ENCODE measurements around the gene FANCC.

FANCC gene

DNA sequence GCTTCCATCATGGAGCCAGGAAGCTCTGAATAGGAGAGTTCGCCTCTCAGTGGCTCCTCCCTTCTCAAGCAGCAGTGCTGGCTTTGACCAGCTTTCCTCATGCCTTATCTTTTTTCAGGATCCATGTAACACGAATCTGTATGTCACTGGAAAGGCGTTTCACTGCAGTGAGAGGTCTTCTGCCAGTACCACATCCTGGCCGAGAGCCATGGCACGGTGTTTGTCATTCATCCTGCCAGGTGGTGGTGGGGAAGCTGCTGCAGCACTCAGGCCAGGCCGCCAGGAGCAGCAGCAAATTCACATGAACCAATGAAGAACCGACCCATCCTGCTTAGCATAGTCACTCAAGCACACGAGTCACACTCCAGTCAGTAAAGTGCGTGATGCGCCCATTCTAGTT is 179.0 kb downstream of the FANCC start:
- DNase-seq, result peak; percentile 93

DNA sequence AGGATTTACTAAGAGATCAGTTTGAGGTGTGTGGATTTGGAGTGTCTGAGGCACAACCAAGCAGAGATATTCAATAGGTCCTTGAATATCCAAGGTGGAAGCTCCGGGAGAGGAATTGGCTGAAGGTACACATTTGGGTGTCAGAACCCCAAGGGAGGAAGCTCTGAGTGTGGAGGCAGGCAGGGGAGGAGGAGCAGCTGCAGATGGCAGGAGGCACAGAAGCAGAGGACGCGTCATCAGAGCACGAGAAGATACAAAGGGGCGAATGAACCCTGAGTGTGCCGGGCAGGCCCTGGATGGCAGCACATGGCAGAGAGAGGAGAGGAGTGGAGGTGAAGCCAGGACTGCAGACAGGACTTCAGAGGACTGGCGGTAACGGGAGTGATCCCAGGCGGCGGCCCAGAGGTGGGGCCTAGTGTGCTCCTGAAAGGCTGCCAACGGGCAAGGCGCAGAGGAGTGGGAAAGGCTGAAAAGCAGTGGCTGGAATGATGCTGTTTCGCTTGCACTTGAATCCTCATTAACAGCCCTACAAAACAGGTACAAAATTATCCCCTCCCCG is 179.8 kb downstream of the FANCC start:
- peak; percentile 54 for DNase-seq

DNA sequence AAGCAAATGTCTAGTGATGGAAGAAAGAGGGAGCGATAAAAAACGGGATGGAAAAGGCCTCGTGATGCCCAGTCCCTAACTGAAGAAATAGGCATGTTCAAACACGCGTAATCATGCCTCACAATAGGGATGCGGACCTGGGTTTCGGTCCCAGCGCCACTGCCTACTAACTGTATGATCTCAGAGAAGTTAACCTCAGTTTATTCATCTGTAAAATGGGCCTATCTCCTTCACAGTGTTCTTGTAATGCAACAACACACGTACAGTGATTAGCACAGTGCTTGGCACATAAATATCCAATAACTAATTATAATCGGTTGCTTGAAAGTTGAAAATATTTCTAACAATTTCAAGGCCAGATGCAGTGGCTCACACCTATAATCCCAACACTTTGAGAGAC is 181.8 kb downstream of the FANCC start:
- DNase-seq, result no peak

DNA sequence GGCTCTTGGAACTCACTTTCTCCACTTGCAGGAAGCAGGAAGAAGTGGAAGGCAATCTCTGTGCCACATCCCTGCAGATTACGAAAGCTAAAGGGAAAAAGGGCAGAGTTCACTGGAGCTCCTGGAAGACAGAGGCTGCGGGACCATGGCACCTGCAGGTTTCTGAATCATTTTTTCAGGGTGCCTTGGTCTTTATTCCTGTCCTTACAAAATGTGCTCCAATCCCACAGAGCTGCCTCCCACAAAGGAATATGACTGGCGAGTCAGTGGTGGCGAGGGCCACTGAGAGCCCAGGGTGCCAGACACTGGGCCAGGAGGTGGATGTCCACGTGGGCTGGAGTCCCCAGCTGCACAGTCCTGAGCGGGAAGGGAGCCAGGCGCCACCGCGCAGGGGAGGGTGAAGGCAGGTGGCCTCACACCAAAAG is 183.0 kb downstream of the FANCC start:
- no peak for DNase-seq

DNA sequence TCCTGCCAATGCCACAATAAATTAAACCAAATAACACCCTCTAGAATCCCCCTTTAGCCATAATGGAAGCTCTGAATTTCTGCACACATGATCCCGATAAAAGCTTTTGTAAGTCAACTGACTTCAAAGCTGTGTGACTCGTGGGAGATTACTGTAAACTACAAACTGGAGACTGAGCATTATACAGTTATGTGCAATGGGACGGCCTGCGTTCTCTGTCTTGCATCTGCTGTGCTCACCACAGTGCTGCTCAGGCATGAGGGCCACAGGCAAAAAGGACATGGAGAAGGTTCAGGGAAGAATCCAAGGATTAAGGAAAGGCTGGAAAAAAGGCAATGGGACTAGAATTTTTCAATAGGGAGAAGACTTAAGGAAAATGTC is 184.2 kb downstream of the FANCC start:
- no peak for DNase-seq

DNA sequence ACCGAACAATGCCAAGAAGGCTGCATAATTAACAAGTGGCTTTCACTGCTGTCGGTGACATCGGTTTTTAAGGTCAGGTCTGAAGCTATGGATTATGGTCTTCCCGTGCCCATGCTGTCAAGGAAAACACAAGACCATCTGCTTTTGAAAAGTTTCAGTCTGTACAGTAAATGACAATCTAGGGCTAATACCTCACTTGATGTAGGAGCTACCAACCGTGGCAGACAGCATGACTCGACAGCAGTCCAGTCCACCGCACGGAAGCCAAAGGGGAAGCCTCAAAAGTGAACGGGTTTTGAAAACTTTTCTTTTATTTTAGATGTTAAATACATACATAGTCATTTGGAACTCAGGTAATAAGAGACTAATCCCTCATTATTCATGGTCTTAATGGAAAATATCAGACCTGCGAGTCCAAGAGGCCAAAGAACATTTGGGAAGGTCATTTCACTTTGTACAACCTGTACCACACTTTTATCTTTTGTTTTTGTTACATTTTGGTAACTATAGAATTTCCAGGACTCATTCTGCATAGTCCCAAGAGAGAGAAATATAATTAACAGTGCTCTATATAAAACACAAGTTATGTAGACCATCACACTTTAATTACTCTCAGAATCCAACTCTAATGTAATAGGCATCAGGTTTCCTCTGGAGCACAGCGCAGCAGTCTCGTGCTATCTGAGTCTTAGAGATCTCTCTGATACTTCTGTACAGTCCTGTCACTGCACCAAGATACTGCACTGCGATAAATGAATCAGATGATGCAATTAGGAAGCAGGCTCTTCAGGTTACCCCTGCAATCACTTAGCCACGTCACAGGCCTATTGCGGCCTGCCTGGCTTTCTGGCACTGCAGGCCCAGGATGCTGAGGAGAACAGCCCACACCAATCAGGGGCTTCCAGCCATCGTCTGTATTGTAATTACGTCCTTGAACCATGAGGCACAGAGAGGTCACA is 184.9 kb downstream of the FANCC start:
- DNase-seq, result no peak

DNA sequence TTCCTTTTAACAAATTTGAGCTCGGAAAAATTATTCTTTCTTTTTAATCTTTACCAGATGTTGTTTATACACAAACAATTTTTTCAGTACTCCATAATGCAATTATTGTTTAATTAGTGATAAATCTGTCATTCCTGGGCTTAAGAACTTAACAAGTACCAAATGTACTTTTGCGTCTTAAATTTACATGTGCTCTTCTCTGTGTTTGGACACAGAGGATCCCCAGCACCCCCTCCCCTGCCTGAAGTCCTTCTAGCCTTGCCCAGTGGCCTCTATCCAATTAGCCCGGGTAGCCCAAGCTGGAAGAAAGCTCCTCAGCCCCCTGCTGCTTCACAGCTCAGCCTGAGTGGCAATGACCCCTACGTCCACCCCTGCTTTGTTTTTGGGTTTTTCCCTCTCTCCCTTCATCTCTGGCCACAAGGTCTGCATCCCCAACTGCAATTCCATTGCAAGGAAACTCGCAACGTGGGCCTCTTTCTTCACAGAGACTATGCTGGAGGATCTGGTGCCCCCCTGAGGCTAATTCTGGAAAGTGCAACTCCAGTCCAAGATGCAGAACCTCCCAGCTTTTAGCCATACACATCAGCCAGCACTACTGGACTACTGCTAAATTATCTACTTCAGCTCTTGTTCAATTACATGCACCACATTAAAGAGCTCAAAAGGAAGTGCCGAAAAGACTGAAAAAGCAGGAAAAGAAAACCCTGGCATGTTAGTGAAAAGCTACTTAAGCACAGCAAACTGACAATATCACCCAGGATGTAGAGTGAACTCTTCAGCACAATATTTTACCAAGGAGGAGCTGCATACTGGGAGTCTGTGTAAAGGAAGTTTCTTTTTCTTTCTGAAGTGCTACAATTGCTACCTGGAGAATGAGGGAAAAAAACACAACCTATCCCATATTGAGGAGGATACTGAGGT is 186.2 kb downstream of the FANCC start:
- DNase-seq, result peak; percentile 9

DNA sequence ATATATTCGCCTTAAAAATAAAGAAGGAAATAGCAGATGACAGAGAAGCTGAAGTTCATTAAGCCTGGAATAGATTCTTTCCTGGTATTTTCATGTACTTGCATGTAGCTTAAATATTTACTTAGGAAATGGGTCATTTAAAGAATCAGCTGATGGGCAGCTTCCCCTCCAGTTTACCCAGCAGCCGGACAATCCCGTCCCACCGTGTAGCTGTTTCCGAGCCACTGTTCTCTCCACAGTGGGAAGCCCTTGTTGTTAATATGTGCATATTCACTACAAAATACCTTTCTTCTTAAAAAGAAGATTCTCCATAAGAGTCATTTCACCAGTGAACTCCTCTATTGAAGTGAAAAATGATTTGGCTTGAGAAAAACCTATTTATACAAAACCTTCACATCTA is 187.0 kb downstream of the FANCC start:
- DNase-seq, result no peak

DNA sequence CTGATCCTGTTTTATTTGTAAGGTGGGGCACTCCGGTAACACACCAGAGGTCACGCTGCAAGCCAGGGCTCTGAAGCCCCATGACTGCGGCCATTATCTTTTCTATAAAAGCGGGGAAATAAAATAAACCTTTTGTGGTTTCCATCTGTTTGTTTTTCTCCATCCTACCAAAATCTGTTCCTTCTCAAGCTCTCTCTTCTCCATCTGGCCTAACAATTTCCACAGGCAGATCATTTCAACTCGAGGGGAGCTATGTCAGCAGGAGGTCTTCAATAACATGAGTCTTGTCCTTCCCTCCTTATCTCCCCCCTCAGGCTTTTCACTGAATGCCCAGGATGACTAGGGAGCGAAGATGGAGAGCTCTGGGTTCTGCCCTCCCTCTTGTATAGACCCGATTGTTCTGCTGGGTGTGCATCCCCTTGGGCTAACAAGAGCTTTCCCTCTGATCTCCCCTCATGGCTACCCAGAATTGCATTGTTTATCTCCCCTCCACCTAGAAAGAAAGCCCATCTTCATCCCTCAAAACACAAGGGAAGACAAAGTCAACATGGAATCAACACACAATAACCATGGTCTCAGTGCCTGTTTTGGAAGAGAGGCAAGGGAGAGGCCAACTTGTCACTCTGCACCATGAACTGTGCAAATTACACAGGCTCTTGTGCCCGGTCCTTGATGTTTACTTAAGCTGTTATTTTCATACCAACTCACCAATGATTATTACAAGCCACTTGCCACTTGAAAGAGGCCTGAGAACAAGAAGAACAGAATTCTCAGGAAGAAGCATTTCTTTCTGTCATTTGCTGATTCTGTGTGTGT is 187.8 kb downstream of the FANCC start:
- DNase-seq, result peak; percentile 47

DNA sequence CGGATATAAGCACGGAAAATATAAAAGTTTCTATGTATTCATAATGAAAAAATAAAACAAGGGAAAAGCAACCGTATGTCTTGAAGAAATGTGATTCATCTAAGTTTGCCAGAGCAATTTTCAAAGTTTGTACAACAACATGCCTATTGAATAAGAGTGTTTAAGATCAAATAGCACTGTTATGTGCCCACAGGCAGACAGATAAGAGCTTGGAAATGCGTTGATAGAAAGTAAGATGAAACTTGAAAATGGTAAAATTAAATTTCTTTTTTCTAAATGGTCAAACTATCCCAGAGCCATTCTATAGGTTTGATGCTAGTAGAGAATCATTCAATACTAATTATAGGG is 189.4 kb downstream of the FANCC start:
- DNase-seq, result no peak

DNA sequence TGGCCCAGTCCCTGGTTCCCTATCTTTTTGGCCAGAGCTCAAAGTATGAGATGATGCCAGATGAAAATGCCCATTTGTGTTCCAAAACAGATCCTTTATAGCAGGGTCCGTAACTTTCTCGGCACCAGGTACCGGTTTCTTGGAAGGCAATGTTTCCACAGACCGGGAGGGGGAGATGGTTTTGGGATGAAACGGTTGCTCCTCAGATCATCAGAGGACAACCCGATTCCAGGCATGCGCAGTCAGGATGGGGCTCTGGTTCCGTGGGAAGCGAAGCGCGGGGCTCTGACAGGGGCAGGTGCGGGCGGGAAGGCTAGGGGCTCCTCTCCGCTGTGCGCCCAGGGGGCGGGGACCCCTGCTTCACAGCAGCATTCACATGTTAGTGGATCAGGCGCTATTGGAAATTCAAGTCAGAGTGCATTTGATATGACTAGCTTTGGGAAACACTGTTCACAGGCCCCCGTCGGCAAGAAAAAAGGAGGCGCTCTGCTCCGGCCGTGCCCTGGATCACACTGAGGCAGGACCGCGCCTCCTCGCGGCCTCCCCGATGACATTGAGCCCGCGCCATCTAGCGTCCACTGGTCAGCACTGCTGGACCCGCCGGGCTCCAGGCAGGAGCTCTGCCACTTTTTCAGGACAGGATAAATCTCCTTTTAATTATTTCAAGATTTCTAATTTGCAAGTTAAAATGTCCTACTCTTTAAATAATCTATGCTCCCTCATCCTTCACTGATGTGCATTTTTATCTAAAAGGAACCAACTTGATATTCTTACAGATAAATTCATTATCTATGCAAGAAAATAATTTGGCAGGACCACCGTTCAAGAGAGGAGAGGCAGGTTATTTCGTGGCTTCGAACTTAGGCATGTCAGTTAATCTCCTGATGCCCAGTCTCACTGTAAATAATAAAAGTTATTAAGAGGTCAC is 190.0 kb downstream of the FANCC start:
- DNase-seq, result peak; percentile 44

DNA sequence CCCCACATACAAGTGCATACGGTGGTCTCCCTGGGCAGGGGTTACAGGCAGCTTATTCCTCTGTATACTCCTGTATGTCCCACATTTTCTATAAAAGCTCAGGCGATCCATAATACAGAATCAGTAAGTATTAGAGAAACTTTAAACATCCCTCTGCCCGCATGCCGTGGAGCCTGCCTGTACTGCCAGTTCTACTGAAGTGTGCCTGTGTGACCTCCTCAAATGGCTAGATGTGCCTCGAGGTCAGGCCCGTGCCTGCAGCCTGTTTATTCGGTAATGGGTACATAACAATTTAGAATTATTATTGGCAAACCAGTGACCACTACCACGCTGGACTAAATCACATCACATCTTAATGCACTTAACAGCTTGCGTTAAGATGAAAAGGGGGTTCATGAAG is 190.8 kb downstream of the FANCC start:
- no peak for DNase-seq

DNA sequence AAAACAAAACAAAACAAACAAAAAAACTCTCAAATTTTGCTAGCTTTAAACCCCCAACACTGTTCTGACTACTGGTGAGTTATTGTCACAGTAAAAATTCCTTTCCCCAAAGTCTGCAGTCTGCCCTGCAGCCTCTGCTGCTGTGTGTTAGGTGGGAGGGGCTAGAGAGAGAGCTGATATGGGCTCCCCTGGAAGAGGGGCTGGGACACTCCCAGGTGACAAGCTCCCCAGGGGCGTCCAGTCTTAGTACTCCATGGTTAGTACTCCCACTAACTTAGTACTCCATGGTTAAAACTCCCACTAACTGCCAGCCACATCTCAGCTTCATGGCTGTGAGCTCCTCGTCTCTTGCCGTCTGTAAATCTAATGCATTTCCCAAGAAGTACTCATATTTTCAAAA is 191.9 kb downstream of the FANCC start:
- no peak for DNase-seq

DNA sequence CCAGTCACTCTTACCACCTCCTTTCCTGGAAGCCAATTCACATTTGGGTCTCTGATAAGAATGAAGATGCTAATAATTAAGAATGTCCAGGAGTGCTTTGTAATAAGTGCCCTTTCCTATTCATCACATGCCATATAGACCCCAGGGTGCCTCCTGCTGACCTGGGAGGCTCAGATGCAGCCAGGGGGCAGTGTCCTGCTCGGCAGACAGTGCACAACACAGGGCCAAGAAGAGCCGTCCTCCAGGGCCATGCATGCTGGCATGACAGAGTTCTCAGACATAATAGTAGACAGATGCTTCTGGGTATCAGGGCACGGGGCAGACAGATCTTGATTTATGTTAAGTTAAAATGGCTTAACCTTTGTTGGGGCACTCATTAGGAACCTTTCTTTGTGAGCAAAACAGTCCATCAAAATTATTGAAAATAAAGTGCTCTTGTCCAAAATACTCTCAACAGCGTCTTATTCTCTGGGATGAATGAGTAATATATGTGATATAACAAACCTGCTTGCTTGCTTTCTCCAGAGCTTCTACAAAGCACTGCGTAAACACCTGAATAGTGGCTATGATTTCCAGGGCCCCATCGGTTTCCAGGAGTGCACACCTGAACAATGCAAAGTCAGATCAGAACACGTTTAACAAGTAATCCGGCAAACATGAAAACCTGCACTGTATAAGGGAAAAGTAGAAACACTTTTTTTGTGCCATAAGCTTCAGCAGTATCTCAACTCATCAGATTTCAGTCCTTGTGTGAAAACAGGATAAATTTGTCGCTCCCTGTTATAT is 192.7 kb downstream of the FANCC start:
- peak; percentile 61 for DNase-seq

DNA sequence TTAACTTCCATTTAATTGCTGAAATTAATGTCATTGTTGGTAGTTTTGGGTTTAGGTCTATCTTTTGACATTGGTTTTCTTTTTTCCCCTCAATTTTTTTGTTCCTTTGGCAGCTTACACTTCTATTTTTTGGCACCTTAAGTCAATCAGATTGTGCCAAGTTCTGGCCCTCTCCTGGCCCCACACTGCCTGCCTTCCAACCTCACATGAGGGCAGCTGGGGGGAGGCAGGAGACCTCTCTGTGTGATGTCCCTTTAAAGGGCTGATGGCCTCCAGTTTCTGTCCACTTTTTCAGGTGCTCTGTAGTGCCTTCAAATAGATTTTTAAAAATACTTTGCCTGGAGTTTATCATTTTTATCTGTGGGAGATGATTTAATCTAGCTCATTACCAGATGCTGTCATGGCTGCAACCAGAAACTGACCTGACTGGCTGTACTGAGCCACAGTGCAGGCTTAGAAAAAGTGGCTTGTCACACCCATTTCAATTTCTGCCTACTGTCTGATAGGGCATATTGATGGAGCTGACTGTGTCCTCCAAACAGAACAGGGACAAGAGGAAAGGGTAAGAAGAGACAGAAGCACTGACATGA is 196.6 kb downstream of the FANCC start:
- DNase-seq, result no peak

DNA sequence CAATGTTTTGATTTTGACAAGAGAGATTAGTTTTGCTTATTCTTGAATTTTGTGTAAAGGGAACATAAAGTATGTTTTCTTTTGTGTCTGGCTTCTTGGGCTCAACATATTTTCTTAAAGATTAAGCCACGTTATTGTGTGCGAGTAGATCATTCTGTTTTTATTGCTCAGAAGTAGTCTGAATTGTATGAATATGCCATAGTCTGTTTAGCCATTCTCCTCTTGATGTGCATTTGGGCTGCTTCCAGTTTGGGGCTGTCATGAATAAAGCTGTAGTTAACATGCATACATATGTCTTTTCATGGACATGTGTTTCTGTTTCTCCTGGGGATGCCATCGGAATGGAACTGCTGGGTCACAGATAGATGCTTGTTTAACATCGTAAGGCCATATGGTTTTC is 198.9 kb downstream of the FANCC start:
- DNase-seq, result no peak

DNA sequence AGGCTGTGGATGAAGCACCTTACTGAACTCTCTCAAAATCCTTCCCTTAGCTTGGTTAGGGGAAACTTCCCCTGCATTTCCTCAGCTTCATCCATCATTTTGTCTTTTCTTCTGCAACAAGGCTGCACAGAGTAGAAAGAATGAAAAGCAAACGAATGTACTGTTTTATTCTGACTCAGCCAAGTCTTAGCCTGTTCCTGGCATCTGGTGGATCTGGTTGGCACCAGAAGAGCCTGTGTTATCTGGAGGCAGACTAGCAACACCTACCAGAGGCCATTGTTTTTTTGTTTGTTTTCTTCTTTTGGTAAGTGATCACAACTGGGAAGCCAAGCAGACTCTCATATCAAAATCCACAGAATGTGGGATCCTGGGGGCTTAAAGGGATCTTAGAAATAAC is 200.7 kb downstream of the FANCC start:
- DNase-seq, result no peak

DNA sequence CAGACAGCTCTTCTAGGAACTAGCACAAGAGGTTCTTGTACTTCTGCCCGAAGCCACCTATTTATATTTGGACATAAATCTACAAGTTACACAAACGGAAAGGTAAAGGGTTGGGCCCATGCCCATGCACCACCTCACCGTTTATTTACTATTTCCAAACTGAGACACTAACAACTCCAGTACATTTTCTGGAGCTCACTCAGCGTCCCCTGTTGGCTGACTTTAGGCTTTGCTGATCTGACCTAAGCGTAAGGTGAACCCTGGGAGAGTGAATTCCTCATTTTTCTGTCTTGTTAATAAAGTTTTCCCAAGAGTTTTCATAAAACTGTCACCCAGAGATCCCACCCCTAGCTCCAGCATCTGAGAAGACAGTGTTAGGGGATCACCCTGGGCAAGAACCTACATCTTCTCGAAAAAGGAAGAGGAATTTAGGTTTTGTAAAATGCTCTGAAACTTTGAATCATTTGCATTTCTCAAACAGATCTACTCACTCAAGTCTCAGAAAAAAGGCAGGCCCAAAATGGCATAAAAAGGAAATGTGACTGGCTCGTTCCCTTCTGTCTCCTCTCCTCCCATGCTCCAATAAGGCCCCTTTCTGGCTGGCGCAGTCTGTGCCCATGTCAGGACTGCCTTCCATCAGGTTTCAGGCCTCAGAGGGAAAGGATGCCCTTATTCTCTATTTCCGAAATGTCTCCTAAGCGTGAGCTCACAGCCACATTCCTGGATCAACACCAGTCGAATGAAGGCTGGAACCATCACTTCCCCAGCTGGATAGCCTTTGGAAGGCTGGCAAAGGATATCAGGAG is 201.3 kb downstream of the FANCC start:
- no peak for DNase-seq

DNA sequence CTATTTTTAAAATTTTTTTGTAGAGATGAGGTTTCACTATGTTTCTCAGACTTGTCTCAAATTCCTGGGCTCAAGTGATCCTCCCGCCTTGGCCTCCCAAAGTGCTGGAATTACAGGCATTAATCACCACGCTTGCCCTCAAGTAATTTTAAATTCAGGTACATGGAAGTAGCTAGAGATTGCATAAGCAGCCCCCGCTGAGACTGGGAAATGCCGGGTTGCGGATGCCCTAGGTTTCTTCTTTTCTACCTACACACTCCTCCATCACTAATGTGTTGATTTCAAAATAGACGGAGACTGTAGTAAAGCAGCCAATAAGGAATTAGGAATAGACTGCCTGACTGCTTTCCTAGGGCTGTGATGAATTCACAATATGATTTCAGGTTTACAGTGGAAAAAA is 202.4 kb downstream of the FANCC start:
- DNase-seq, result no peak

All from DMS153 (cell line).